SK-N-SH treated with all-trans-retinoic acid at 6 μM for 48 hours (cell line): ENCODE data around the gene ASTN2.

Experiments used
- ARNTL ChIP-seq: fragments of 450-650 bp; formaldehyde crosslinking; IDR thresholded peaks from 2 replicates; pipeline ENCODE4 v1.5.0; 2020; ENCODE audit warnings: low read depth, mild to moderate bottlenecking, moderate library complexity, borderline replicate concordance
- CREB5 ChIP-seq: fragments of 250-450 bp; sonication (Bioruptor Pico); IDR thresholded peaks from 2 replicates; pipeline ENCODE4 v1.5.1; 2020; ENCODE audit warnings: low read depth, mild to moderate bottlenecking, moderate library complexity
- CSDC2 ChIP-seq: fragments of 250-450 bp; sonication (Bioruptor Pico); IDR thresholded peaks from 2 replicates; pipeline ENCODE4 v1.5.0; 2020; ENCODE audit warnings: mild to moderate bottlenecking, moderate library complexity
- GLIS3 ChIP-seq: fragments of 250-450 bp; sonication (Bioruptor Pico); IDR thresholded peaks from 2 replicates; pipeline ENCODE4 v1.5.0; 2020; ENCODE audit warnings: mild to moderate bottlenecking, moderate library complexity
- PATZ1 ChIP-seq: fragments of 250-450 bp; sonication (Bioruptor Pico); IDR thresholded peaks from 2 replicates; pipeline ENCODE4 v1.8.0; 2020; ENCODE audit warnings: mild to moderate bottlenecking, moderate library complexity, borderline replicate concordance
- POU6F1 ChIP-seq: fragments of 250-450 bp; sonication (Bioruptor Pico); IDR thresholded peaks from 2 replicates; pipeline ENCODE4 v1.8.0; 2021; ENCODE audit warnings: low read depth, mild to moderate bottlenecking, moderate library complexity, borderline replicate concordance
- SNAI2 ChIP-seq: fragments of 250-450 bp; sonication (Bioruptor Pico); IDR thresholded peaks from 2 replicates; pipeline ENCODE4 v1.5.0; 2020; ENCODE audit warnings: mild to moderate bottlenecking, moderate library complexity
- TSHZ2 ChIP-seq: fragments of 250-450 bp; sonication (Bioruptor Pico); IDR thresholded peaks from 2 replicates; pipeline ENCODE4 v1.5.0; 2020; ENCODE audit warnings: mild to moderate bottlenecking, moderate library complexity
- ZFP3 ChIP-seq: fragments of 250-450 bp; sonication (Bioruptor Pico); IDR thresholded peaks from 2 replicates; pipeline ENCODE4 v1.5.0; 2020; ENCODE audit warnings: mild to moderate bottlenecking, moderate library complexity
- ZFP30 ChIP-seq: fragments of 450-650 bp; formaldehyde crosslinking; IDR thresholded peaks from 2 replicates; pipeline ENCODE4 v1.5.0; 2022; ENCODE audit warnings: mild to moderate bottlenecking, moderate library complexity
- ZNF8 ChIP-seq: fragments of 450-650 bp; formaldehyde crosslinking; IDR thresholded peaks from 2 replicates; pipeline ENCODE4 v1.5.0; 2020; ENCODE audit warnings: mild to moderate bottlenecking, moderate library complexity

GRCh38 chr9:116390303-116391228 lies 1024.3 kb downstream of the ASTN2 start:
- TF ChIP-seq ZFP3 (CRISPR knock-in tag) (no peak), POU6F1 (CRISPR knock-in tag) (no peak), PATZ1 (CRISPR knock-in tag) (no peak), ZNF8 (CRISPR knock-in tag) (no peak), CREB5 (CRISPR knock-in tag) (no peak), ZFP30 (CRISPR knock-in tag) (no peak), ARNTL (CRISPR knock-in tag) (no peak), TSHZ2 (no peak), SNAI2 (CRISPR knock-in tag) (no peak), GLIS3 (CRISPR knock-in tag) (no peak), CSDC2 (CRISPR knock-in tag) (no peak)
